Tibial nerve (tissue), 4 donors: ENCODE results near the gene GPRC5D. TPM values are rescaled to one million over a fixed set of nuclear protein-coding genes. Genes with fewer than 3 reads are reported as not detected.

Experiments
- DNase-seq, 2 donors: peaks; one replicate each; pipeline ENCODE4 v3.0.0-alpha.2; 2019; ENCODE audit warnings: low spot score in 2 of 2
- H3K27ac ChIP-seq, 4 donors: fragments of 200-600 bp; sonication (generic) in 3 of 4; one replicate each; pipeline ENCODE4 v1.5.1; 2017 to 2019; ENCODE audit warnings: mild to moderate bottlenecking in 1 of 4
- H3K27me3 ChIP-seq, 2 donors: fragments of 200-600 bp; sonication (generic) in 1 of 2; one replicate each; pipeline versions ENCODE4 v1.5.1 to v1.6.0; 2017 to 2019
- H3K36me3 ChIP-seq, 3 donors: fragments of 200-600 bp; sonication (generic); one replicate each; pipeline ENCODE4 v1.5.1; 2018 to 2019
- H3K4me1 ChIP-seq, 4 donors: fragments of 200-600 bp; sonication (generic) in 3 of 4; one replicate each; pipeline ENCODE4 v1.5.1; 2017 to 2019
- H3K4me3 ChIP-seq, 4 donors: fragments of 200-600 bp; sonication (generic) in 3 of 4; one replicate each; pipeline ENCODE4 v1.5.1; 2017 to 2019; ENCODE audit warnings: mild to moderate bottlenecking in 1 of 4, moderate library complexity in 1 of 4
- H3K9me3 ChIP-seq, 4 donors: fragments of 200-600 bp; sonication (generic) in 3 of 4; one replicate each; pipeline ENCODE4 v1.5.1; 2017 to 2019
- CTCF ChIP-seq, 5 experiments: fragments of 200-600 bp in 3 of 5; fragments of 450-650 bp in 2 of 5; sonication (generic) in 3 of 5; IDR thresholded peaks; one replicate each; pipeline ENCODE4 v1.5.1; 2016 to 2019; ENCODE audit warnings: antibody characterized with exemption in 5 of 5, mild to moderate bottlenecking in 3 of 5, moderate library complexity in 2 of 5
- EP300 ChIP-seq, 2 donors: sonication (generic); formaldehyde crosslinking; IDR thresholded peaks; one replicate each; pipeline ENCODE4 v1.6.1; 2017; ENCODE audit warnings: antibody characterized with exemption in 2 of 2, mild to moderate bottlenecking in 1 of 2
- POLR2A ChIP-seq, 2 donors: fragments of 450-650 bp; IDR thresholded peaks; one replicate each; pipeline ENCODE4 v1.6.1; 2017; ENCODE audit warnings: antibody characterized with exemption in 2 of 2, mild to moderate bottlenecking in 2 of 2, moderate library complexity in 2 of 2
- WGBS, 2 donors: methylation state at CpG; one replicate each; pipeline ENCODE4 v1.1.5; 2018; 5-methylcytosine and 5-hydroxymethylcytosine counted together
- total RNA-seq, 4 donors: library from RNA; depleted of rRNA; stranded (reverse); fragments of >200 nt; gene quantifications; one replicate each; pipeline ENCODE4 v1.1.0, GENCODE V29; 2016

The GPRC5D gene
- total RNA-seq, 4 donors from 2014 or later: not detected

GRCh38 chr12:12947902-12948301, 4.1 kb downstream of the GPRC5D start:
- Histone ChIP-seq H3K4me1 (peaks cover 0 to 9% (median 0%) of the 10 kb centered on the region in 4 donors), H3K27ac (no peak overlapping the region), H3K36me3 (no peaks in the 10 kb centered on the region), H3K27me3 (no peaks in the 10 kb centered on the region), H3K4me3 (no peak overlapping the region), H3K9me3 (no peaks in the 10 kb centered on the region)
- DNase-seq: no peak
- WGBS, 2 donors: 87 to 90% methylated on average over 4 of the region's 4 CpGs
- TF ChIP-seq POLR2A (IDR thresholded peaks at IDR 0.05) (no peak), CTCF (IDR thresholded peaks at IDR 0.05) (no peak), EP300 (IDR thresholded peaks at IDR 0.05) (no peak)

GRCh38 chr12:12946686-12947355, 5.1 kb downstream of the GPRC5D start:
- TF ChIP-seq POLR2A (IDR thresholded peaks at IDR 0.05): no peak
- TF ChIP-seq EP300 (IDR thresholded peaks at IDR 0.05): no peak
- no peak for TF ChIP-seq CTCF (IDR thresholded peaks at IDR 0.05)
- peaks cover 0 to 9% (median 0%) of the 10 kb centered on the region in 4 donors for H3K4me1 ChIP-seq
- no peak overlapping the region for H3K4me3 ChIP-seq
- no peak overlapping the region for H3K27ac ChIP-seq
- H3K27me3 ChIP-seq: no peaks in the 10 kb centered on the region
- 52 to 59% methylated on average over 7 of the region's 7 CpGs for WGBS, 2 donors
- no peak for DNase-seq
- no peaks in the 10 kb centered on the region for H3K9me3 ChIP-seq
- H3K36me3 ChIP-seq: no peaks in the 10 kb centered on the region

- no peak for TF ChIP-seq EP300 (IDR thresholded peaks at IDR 0.05)
- TF ChIP-seq CTCF (IDR thresholded peaks at IDR 0.05): no peak
- TF ChIP-seq POLR2A (IDR thresholded peaks at IDR 0.05): no peak
- DNase-seq: no peak
- Histone ChIP-seq H3K27ac (no peak overlapping the region), H3K9me3 (no peaks in the 10 kb centered on the region), H3K27me3 (no peaks in the 10 kb centered on the region), H3K36me3 (no peaks in the 10 kb centered on the region), H3K4me3 (no peak overlapping the region), H3K4me1 (peaks cover 0 to 9% (median 0%) of the 10 kb centered on the region in 4 donors)
Measured at GRCh38 chr12:12945591-12945990, 6.4 kb downstream of the GPRC5D start.

- Histone ChIP-seq H3K36me3 (no peaks in the 10 kb centered on the region), H3K27me3 (no peaks in the 10 kb centered on the region), H3K9me3 (no peaks in the 10 kb centered on the region), H3K4me3 (no peak overlapping the region), H3K27ac (peak overlapping the region in 2 of 4 donors; percentile 25 to 52), H3K4me1 (peaks cover 0 to 9% (median 0%) of the 10 kb centered on the region in 4 donors)
- peak in 1 of 2 donors; percentile 67 for DNase-seq
- WGBS, 2 donors: 73 to 80% methylated on average over 8 of the region's 8 CpGs
- TF ChIP-seq CTCF (IDR thresholded peaks at IDR 0.05) (no peak), EP300 (IDR thresholded peaks at IDR 0.05) (peak in 1 of 2 donors; percentile 58)
Measured at GRCh38 chr12:12943586-12944260, 8.2 kb downstream of the GPRC5D start.
